ENCODE data around the gene FBXO42. TPM values are rescaled to one million over a fixed set of nuclear protein-coding genes. Genes with fewer than 3 reads are reported as not detected.

The FBXO42 gene
- total RNA-seq, 2 donors from 2014 or later: 17.6 to 20.0 TPM

DNA sequence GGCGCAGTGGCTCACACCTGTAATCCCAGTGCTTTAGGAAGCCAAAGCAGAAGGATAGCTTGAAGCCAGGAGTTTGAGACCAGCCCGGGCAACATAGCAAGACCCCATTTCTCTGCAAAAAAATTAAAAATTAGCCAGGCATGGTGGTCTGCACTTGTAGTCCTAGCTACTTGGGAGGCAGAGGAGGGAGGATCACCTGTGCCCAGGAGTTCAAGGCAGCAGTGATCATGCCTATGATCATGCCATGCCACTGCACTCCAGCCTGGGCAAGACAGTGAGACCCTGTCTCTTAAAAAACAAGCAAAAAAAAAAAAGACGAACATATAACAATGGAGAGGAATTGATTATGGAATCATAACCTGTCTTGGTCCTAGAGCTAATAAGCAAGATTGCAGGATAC is 45.1 kb downstream of the FBXO42 start:
- no peaks in the 10 kb centered on the region for H3K27me3 ChIP-seq (ENCODE audit: control insufficient read depth, insufficient read depth, low read length, poor library complexity, severe bottlenecking)
- H3K9ac ChIP-seq (ENCODE audit: extremely low read depth, low read length, poor library complexity, severe bottlenecking): no peak overlapping the region
- Mint-ChIP-seq H3K27me3 (ENCODE audit: insufficient read depth) (no peaks in the 10 kb centered on the region), H3K36me3 (ENCODE audit: low read depth) (peaks cover 60% of the 10 kb centered on the region), H3K4me1 (no peaks in the 10 kb centered on the region), H3K9me3 (no peaks in the 10 kb centered on the region), H3K4me3 (no peak overlapping the region), H3K27ac (no peak overlapping the region)
- no peaks in the 10 kb centered on the region for H3K4me1 ChIP-seq (ENCODE audit: control insufficient read depth, insufficient read depth, low read length)
- 88 to 100% methylated on average over 2 to 3 of the region's 3 CpGs for WGBS, 2 experiments (ENCODE audit: insufficient coverage in 1 of 2, insufficient read length in 1 of 2)
- no peak overlapping the region for H3K4me3 ChIP-seq (ENCODE audit: low read length)
- H3K27ac ChIP-seq (ENCODE audit: low read depth, low read length): no peak overlapping the region
- TF ChIP-seq, protein P1, sequence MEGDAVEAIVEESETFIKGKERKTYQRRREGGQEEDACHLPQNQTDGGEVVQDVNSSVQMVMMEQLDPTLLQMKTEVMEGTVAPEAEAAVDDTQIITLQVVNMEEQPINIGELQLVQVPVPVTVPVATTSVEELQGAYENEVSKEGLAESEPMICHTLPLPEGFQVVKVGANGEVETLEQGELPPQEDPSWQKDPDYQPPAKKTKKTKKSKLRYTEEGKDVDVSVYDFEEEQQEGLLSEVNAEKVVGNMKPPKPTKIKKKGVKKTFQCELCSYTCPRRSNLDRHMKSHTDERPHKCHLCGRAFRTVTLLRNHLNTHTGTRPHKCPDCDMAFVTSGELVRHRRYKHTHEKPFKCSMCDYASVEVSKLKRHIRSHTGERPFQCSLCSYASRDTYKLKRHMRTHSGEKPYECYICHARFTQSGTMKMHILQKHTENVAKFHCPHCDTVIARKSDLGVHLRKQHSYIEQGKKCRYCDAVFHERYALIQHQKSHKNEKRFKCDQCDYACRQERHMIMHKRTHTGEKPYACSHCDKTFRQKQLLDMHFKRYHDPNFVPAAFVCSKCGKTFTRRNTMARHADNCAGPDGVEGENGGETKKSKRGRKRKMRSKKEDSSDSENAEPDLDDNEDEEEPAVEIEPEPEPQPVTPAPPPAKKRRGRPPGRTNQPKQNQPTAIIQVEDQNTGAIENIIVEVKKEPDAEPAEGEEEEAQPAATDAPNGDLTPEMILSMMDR (conservative IDR thresholded peaks at IDR 0.05): no peak
- DNase-seq: no peak
- peaks cover 67% of the 10 kb centered on the region for H3K36me3 ChIP-seq (ENCODE audit: control insufficient read depth, insufficient read depth, low read length)
- peaks cover 6% of the 10 kb centered on the region for H3K9me3 ChIP-seq (ENCODE audit: control insufficient read depth, low read length)

DNA sequence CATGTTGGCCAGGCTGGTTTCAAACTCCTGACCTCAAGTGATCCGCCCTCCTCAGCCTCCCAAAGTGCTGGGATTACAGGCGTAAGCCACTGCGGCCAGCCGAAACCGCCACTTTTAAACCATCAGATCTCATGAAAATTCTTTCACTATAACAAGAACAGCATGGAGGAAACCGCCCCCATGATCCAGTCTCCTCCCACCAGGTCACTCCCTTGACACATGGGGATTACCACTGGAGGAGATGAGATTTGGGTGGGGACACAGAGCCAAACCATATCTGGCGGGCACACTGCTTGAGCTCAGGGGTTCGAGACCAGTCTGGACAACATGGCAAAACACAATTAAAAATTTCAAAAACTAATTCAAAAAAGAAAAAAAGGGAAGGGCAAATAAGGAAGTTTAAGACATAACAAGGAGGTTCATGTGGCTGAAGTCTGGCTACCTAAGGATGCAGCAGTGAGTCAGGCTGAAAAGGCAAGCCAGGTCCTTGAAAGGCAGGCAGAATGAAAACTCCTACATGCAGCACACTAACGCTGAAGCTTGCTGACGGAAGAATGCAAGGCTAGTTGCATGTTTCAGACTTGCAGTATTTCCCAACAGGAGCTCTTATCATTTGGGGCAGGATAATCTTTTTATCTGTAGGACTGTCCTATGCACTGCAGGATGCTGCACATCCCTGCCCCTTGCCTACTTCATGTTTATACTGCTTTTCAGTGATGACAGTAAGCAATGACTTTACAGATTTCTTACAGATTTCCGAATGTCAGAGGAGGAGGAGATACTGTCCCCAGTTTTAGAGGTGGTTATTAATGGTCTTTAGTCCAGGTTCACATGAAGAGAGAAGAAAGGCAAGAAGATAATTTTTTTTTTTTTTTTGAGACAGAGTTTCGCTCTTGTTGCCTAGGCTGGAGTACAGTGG is 49.3 kb downstream of the FBXO42 start:
- peaks cover 50% of the 10 kb centered on the region for H3K36me3 Mint-ChIP-seq (ENCODE audit: low read depth)
- Histone ChIP-seq H3K4me3 (ENCODE audit: low read length) (no peak overlapping the region), H3K27ac (ENCODE audit: low read depth, low read length) (no peak overlapping the region), H3K9ac (ENCODE audit: extremely low read depth, low read length, poor library complexity, severe bottlenecking) (no peak overlapping the region), H3K36me3 (ENCODE audit: control insufficient read depth, insufficient read depth, low read length) (peaks cover 66% of the 10 kb centered on the region), H3K27me3 (ENCODE audit: control insufficient read depth, insufficient read depth, low read length, poor library complexity, severe bottlenecking) (no peaks in the 10 kb centered on the region), H3K9me3 (ENCODE audit: control insufficient read depth, low read length) (peaks cover 3% of the 10 kb centered on the region), H3K4me1 (ENCODE audit: control insufficient read depth, insufficient read depth, low read length) (no peaks in the 10 kb centered on the region)
- no peaks in the 10 kb centered on the region for H3K4me1 Mint-ChIP-seq
- WGBS, 2 experiments (ENCODE audit: insufficient coverage in 1 of 2, insufficient read length in 1 of 2): 89 to 94% methylated on average over 8 to 11 of the region's 12 CpGs
- no peak for DNase-seq
- H3K9me3 Mint-ChIP-seq: no peaks in the 10 kb centered on the region
- TF ChIP-seq, protein P1 (conservative IDR thresholded peaks at IDR 0.05): no peak
- H3K27ac Mint-ChIP-seq: no peak overlapping the region
- H3K27me3 Mint-ChIP-seq (ENCODE audit: insufficient read depth): no peaks in the 10 kb centered on the region
- no peak overlapping the region for H3K4me3 Mint-ChIP-seq

DNA sequence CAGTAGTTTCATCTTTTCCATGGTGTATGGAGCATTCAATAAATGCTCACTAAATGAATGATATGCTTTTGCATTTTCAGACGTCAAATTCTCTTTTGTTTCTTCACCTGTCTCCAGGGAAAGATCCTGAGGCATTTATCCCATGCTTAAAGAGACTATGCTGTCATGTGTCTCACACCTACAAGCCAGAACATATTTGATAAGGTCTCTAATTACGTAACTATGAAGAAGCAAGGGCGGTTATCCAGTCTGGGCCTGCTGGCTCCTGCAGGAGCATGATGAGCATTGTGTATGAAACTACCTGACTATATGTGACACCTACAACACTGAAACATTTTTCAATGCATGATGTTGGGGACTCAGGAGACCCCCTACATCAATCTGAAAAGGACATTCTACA is 51.8 kb downstream of the FBXO42 start:
- Mint-ChIP-seq H3K9me3 (no peaks in the 10 kb centered on the region), H3K27me3 (ENCODE audit: insufficient read depth) (no peaks in the 10 kb centered on the region), H3K27ac (no peak overlapping the region), H3K4me3 (no peak overlapping the region), H3K4me1 (no peaks in the 10 kb centered on the region), H3K36me3 (ENCODE audit: low read depth) (peaks cover 47% of the 10 kb centered on the region)
- no peaks in the 10 kb centered on the region for H3K9me3 ChIP-seq (ENCODE audit: control insufficient read depth, low read length)
- no peak for DNase-seq
- H3K4me1 ChIP-seq (ENCODE audit: control insufficient read depth, insufficient read depth, low read length): no peaks in the 10 kb centered on the region
- no peak overlapping the region for H3K27ac ChIP-seq (ENCODE audit: low read depth, low read length)
- H3K9ac ChIP-seq (ENCODE audit: extremely low read depth, low read length, poor library complexity, severe bottlenecking): no peak overlapping the region
- TF ChIP-seq, protein P1 (conservative IDR thresholded peaks at IDR 0.05): no peak
- H3K36me3 ChIP-seq (ENCODE audit: control insufficient read depth, insufficient read depth, low read length): peaks cover 59% of the 10 kb centered on the region
- WGBS, 2 experiments (ENCODE audit: insufficient coverage in 1 of 2, insufficient read length in 1 of 2): 93 to 100% methylated on average over 1 to 3 of the region's 3 CpGs
- H3K4me3 ChIP-seq (ENCODE audit: low read length): no peak overlapping the region
- no peaks in the 10 kb centered on the region for H3K27me3 ChIP-seq (ENCODE audit: control insufficient read depth, insufficient read depth, low read length, poor library complexity, severe bottlenecking)
